Islet precursor cell (in vitro differentiated cells): Measurements from ENCODE around the gene VEGFC.

Experiments
- DNase-seq: peaks from one replicate; pipeline ENCODE4 v3.0.0-alpha.2; 2018

VEGFC gene

DNA sequence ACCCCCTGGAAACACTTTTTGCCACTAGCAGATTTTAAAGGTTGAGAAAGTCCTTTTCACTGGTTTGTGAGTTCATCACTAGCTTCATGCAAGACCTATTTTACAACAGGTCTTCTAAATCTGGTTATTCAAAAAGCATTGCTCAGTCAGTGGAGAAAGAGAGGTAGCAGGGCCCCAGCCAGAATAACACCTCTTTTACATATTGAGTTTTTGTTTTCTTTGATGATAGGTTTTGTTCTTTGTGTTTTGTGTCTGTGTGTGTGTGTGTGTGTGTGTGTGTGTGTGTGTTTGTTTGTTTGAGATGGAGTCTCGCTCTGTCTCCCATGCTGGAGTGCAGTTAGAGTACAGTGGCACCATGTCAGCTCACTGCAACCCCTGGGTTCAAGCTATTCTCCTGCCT is 2.7 kb upstream of the VEGFC start:
- no peak for DNase-seq

GRCh38 chr4:176794651-176795050 is 1.9 kb upstream of the VEGFC start:
- no peak for DNase-seq

DNA sequence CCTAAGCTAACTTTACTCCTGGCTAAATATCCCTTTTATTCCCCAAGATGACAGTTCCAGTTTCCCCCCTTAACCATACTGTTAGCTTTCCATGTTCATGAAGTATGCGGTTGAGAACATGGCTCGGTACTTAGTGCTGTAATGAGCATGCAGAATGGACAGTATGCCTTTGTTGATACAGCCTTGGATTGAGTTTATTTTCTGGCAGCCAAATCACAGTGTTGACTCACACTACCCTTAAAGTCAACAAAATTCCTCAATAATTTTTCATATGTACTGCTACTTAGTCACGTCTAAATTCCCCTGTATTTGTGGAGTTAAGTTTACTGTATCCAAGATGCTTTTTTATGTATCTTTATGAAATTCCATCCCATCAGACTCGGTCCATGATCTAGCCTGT is 1.4 kb upstream of the VEGFC start:
- no peak for DNase-seq

GRCh38 chr4:176793060-176793605 is 411 bp upstream of the VEGFC start:
- DNase-seq: no peak

DNA sequence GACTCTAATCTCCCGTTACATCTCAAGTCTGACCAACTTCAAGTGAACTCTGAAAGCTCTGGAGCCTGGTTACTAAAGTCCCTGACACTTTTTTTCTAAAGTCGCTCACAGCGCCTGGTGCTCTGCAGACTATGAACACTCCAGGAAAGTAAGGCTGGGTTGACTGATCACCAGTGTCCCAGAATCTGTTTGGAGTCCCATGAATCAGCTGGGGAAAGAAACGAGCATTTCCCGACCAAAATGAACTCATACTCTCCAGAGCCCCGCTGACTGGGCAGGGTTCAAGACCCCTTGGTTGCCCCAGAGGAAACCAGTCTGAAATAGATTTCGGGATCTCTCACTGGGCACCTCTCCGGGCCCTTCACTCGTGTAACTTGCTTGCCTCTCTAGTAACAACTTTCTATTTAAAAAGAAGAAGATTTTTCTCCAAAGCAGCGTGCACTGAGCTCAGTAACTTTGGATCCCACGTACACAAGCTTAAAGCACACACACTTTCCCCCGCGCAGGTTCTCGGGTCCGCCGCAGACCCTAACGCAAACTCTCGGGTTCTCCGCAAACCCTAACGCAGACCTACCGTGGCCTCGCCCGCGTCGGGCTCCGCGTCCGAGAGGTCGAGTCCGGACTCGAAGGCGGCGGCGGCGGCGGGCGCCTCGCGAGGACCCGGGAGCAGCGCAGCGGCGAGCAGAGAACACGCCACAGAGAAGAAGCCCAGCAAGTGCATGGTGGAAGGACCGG is 964 bp downstream of the VEGFC start:
- peak; percentile 64 for DNase-seq

DNA sequence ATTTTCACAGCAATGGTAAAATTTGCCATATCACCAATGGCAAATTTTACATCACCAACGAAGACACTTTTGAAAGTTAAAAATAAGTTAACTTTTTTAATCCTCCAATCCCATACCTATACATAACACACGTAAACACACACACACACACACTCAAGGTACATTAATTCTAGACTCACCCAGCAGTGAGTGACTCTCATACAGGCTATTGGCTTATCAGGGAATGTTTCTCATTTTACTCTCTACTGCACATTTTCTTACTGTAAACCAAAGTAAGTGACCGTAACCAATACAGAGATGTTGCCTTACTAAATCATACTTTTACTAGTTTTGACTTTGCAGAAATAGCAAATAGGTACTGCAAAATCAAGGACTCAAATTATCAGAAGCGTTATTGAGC is 2.3 kb downstream of the VEGFC start:
- no peak for DNase-seq

DNA sequence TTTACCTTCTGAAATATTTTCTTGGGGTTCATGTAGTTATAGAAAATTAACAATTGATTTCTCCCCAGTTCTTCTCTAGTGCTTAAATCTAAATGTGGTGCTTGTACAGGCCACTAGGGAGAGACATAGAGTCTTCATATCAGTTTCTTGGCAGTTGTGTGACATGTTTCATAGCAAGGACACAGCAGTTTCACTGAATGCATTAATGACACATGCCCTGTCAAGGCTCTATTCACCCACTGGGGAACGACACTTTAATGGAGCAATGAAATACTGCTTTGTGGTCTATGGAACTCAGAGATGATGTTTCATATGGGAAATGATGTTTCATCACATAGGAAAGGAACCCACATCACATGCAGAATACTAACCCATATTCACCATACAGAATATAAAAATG is 2.8 kb downstream of the VEGFC start:
- DNase-seq: no peak

DNA sequence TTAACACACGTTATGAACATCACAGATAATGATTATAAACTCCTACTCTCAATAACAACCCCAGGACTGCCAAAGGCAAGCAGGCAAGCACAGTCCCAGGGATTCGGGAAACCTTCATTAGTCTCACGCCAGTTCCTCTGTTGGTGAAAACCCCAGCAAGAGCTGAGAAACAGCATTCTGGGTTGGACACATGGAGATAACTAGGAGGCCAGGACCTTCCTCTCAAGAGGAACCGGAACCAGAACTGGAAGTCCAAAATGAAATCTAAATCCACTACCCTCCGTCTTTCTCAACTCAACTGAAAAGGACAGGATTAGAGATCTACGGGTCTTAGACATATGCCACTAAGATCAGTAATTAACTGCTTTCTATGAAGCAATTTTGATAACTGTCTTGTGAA is 3.8 kb downstream of the VEGFC start:
- no peak for DNase-seq

DNA sequence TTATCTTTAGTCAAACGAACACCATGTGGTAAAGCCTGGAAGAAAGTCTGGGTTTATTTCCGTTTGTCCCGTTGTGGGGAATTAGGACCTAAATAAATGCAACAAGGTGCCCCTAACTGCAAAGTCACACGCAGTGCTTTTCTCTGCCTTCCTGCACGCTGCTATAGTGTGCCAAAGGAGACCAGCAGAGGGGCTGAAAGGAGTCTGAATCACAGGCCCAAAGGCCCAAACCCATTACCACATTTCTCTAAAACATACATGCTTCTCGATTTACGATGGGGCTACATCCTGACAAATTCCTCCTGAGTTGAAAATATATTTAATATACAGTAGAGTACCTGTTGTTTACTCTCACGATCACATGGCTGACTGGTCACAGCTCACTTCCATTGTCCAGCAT is 4.5 kb downstream of the VEGFC start:
- DNase-seq: no peak

GRCh38 chr4:176784816-176785215 is 7.9 kb downstream of the VEGFC start:
- DNase-seq: no peak

- DNase-seq: no peak
Observed at GRCh38 chr4:176782794-176783193, 9.9 kb downstream of the VEGFC start.

DNA sequence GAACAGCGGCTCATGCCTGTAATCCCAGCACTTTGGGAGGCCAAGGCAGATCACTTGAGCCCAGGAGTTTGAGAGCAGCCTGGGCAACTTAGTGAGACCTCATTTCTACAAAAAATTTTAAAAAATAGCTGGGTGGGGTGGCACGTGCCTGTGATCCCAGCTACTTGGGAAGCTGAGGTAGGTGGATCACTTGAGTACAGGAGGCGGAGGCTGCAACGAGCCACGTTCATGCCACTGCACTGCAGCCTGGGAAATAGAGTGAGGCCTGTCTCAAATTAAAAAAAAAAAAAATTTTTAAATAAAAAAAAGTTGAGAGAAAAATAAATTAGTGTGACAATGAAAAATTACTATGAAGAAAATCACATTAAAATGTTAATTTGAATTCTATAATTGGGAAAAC is 10.5 kb downstream of the VEGFC start:
- DNase-seq: no peak

DNA sequence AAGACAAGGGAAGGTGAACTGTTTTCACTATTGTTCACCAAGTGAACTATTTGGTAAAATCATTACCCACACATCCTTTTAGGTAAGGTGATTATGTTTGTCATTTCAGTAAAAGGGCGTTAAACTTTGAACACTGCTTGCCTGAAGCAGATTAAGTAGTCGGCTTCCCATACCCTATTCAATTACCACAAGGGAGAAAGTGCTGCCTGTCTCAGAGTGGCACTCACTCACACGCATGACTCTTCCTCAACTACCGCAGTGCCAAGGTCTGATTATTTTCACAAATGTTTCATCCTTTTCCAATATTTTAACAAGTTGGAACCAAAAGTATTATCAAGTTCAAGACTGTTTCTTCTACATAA is 11.0 kb downstream of the VEGFC start:
- no peak for DNase-seq

DNA sequence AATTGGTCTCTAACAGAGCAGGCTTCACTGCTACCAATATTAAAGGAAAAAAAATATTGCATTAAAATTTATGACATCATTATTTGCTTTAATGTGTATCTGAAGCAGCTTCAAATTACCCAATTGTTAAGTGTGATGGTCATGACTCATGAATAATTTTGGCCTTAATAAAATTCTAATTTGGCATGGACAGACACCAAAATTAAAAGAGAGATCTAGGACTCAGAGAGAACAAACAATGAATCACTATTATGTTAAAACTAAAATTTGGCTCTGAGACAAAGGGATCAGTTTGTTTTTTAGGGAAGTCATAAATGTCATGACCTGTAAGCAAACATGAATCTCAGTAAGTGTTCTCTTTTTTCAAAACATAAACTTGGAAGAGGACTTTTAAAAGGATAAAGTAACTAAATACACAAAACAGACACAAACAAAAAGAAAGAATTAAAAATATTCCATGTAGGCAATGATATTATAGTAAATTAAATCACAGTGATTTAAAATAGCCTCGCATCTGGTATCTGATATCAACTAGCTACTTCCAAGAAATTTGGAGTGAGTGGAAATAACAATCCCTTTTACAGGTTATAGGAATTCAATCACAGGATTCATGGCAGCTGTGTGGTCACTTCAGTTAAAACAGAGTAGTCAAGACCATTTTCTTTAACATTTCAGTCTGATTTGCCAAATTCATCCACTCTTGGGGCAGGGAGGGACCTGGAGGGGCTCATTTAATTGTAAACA is 11.6 kb downstream of the VEGFC start:
- no peak for DNase-seq

GRCh38 chr4:176779421-176779820 is 13.3 kb downstream of the VEGFC start:
- no peak for DNase-seq

DNA sequence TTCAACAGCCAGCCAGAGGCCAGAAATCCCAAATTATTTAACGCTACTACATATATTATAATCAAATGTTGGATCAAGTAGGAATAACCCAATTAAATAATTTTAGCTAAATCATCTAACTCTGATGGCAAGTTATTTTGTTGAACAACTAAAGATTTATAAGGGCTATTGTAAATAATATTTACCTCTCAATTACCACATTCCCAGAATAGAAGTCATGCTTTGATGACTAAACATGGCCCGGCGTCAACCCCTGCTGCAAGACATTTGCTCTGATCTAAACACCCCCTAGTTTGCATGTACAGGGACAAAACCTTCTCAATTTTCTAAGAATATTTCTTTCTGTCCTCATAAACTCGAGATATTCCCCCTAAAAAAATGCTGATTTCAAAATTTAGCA is 14.2 kb downstream of the VEGFC start:
- DNase-seq: no peak

DNA sequence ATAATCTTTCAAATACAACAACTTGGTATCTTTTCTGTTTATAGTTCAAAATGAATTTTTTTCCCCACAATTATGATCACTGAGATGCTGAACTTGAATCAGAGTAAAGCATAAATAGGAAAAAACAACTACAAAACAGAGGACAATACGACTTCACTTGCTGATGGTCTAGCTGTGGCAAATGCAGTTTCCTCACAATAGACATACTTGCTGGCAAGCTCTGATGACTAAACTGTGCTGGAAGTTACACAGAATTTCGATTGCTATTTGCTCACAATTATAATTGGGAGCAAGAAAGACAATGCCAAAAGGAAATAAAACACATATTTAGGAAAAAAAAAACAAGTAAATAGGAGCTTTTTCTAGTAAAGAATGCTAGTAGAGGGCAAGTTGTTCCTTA is 14.7 kb downstream of the VEGFC start:
- no peak for DNase-seq

GRCh38 chr4:176775338-176775737 is 17.4 kb downstream of the VEGFC start:
- DNase-seq: no peak

DNA sequence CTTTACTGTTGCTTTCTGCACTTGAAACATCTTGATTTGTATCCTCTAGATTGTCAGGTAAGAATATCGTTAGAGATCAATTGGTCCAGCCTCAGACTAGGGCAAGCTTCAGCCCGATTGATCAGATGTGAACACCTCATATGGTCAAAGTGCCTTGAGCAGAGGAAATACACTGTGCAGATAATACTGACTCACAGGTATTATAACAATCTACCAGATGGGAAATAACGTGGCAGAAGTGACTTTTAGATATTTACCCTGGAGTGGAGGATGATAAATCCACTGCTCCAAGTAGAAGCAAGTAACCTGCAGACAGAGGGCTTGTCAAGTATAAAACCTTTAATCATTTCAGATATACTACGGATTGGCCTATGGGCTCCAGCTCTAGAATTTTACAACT is 17.9 kb downstream of the VEGFC start:
- DNase-seq: no peak

DNA sequence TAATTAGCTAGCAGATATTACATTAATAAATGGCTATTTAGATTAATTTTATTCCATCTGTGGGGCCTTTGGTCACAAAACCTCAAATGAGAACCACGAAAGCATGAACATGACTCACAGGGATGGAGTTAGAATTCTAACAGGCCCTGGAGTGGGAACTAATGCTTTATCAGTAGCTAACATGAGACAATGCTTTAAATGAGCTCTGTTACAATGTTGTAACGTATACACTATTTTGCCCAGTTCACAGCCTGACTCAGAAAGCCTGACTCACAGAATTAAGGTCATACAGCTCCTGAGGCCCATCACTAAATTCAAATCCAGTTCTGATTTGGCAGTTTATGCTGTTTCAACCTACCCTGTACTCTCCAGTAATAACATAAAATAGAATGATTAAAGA is 23.2 kb downstream of the VEGFC start:
- DNase-seq: no peak

GRCh38 chr4:176767183-176767582 is 25.5 kb downstream of the VEGFC start:
- no peak for DNase-seq

DNA sequence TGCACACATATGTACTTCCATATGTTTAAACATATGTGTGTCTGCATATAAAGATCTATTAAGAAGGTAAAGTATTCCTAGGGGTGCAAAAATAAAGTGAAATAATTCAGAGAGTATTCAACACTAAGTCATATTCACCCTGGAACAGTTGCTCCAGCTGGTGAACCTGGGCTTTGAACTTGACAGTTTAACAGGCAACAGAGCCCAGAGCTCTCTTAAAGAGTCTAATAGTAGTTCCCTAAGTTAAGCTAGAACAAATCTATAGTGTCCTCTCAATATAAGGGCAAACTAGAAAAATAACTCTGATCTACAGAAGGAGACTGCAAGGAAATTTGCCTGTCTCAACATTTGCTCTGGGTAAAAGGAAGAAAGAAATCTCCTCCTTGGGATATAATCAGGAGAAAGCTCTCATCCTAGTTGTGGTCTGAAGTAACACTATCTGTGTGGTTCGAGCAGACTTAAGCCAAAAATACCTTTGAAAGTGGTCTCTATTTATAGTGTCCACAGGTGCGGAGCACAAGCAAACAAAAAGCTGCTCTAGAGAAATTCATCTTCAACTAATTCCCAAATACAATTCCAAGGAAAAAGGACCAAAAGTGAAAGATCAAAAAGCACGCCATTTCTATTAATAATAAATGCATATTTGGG is 29.9 kb downstream of the VEGFC start:
- no peak for DNase-seq

- no peak for DNase-seq
Observed at GRCh38 chr4:176761872-176762271, 30.9 kb downstream of the VEGFC start.

DNA sequence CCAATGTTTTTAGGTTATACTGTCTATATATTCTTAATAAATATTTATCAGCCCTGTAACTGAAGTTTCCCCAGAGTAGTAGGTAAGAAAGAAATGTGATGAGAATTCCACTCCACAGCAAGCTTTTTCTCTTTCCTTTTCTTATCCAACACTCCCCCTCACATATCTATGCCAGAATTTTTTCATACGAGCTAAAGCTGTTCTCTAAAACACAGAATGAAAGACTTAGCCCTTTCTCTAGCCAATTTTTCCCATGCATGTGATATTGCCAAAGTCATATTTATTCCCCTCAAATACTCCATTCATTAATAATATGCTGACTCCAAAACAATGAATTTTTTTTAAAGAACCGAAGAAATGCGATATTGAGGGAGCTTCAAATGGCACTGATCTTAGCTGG is 32.3 kb downstream of the VEGFC start:
- no peak for DNase-seq
